HepG2 (cell line): Measurements from ENCODE around the gene SIGLEC1. TPM values are rescaled to one million over a fixed set of nuclear protein-coding genes. Genes with fewer than 3 reads are reported as not detected.
A peak's percentile ranks its signal among the peaks of the same experiment; 100 is the strongest.

Experiments
- AHR ChIP-seq: IDR thresholded peaks from 2 replicates; pipeline ENCODE4 v1.6.1; 2018; ENCODE audit warnings: missing genetic modification reagents, missing compliant biosample characterization
- DZIP1 ChIP-seq: sonication (generic); formaldehyde crosslinking; IDR thresholded peaks from 2 replicates; pipeline ENCODE4 v1.5.0; 2020; ENCODE audit warnings: mild to moderate bottlenecking, missing genetic modification reagents
- EZH2 ChIP-seq: conservative IDR thresholded peaks from 2 replicates; pipeline ENCODE4 v1.6.1; 2012; ENCODE audit warnings: mild to moderate bottlenecking, low read depth, low read length, moderate library complexity
- FOXO1 ChIP-seq: sonication (generic); formaldehyde crosslinking; IDR thresholded peaks from 2 replicates; pipeline ENCODE4 v1.4.0; 2020; ENCODE audit warnings: missing genetic modification reagents
- HCFC1 ChIP-seq: fragments of 150-350 bp; IDR thresholded peaks from 2 replicates; pipeline ENCODE4 v1.6.1; 2014; ENCODE audit warnings: low read depth, low read length
- KLF13 ChIP-seq: sonication (generic); formaldehyde crosslinking; IDR thresholded peaks from 2 replicates; pipeline ENCODE4 v1.4.0; 2020; ENCODE audit warnings: mild to moderate bottlenecking, missing genetic modification reagents
- KLF9 ChIP-seq: IDR thresholded peaks from 2 replicates; pipeline ENCODE4 v1.6.1; 2016; ENCODE audit warnings: low read depth
- MAFG ChIP-seq: sonication (generic); formaldehyde crosslinking; IDR thresholded peaks from 2 replicates; pipeline ENCODE4 v1.5.1; 2020; ENCODE audit warnings: mild to moderate bottlenecking, missing genetic modification reagents
- NCOA1 ChIP-seq: sonication (generic); formaldehyde crosslinking; IDR thresholded peaks from 2 replicates; pipeline ENCODE4 v1.9.0; 2021; ENCODE audit warnings: missing genetic modification reagents
- NFATC3 ChIP-seq: sonication (generic); formaldehyde crosslinking; IDR thresholded peaks from 2 replicates; pipeline ENCODE4 v1.5.1; 2020; ENCODE audit warnings: mild to moderate bottlenecking, missing genetic modification reagents
- NR1H2 ChIP-seq: sonication (generic); formaldehyde crosslinking; IDR thresholded peaks from 2 replicates; pipeline ENCODE4 v1.8.1; 2022; ENCODE audit warnings: low read depth, missing genetic modification reagents, borderline replicate concordance
- PCBP2 ChIP-seq: fragments of 200-400 bp; formaldehyde crosslinking; optimal IDR thresholded peaks from 2 replicates; pipeline ENCODE3; 2018; ENCODE audit warnings: low read length, low read depth; ENCODE audit not compliant: poor library complexity, severe bottlenecking
- RARA ChIP-seq: IDR thresholded peaks from 2 replicates; pipeline ENCODE4 v1.6.1; 2016; ENCODE audit warnings: missing genetic modification reagents, missing compliant biosample characterization
- SP2 ChIP-seq: sonication (generic); formaldehyde crosslinking; IDR thresholded peaks from 2 replicates; pipeline ENCODE4 v1.5.1; 2020; ENCODE audit warnings: mild to moderate bottlenecking, missing genetic modification reagents
- TGIF2 ChIP-seq: IDR thresholded peaks from 2 replicates; pipeline ENCODE4 v1.6.1; 2016; ENCODE audit warnings: control low read depth, missing compliant biosample characterization
- THAP7 ChIP-seq: sonication (generic); formaldehyde crosslinking; IDR thresholded peaks from 2 replicates; pipeline ENCODE4 v1.8.1; 2023; ENCODE audit warnings: mild to moderate bottlenecking, missing genetic modification reagents
- THYN1 ChIP-seq: sonication (generic); formaldehyde crosslinking; IDR thresholded peaks from 2 replicates; pipeline ENCODE4 v1.8.1; 2023; ENCODE audit warnings: low read depth, mild to moderate bottlenecking, moderate library complexity, missing genetic modification reagents, borderline replicate concordance
- ZIK1 ChIP-seq: sonication (generic); formaldehyde crosslinking; IDR thresholded peaks from 2 replicates; pipeline ENCODE4 v1.5.0; 2020; ENCODE audit warnings: mild to moderate bottlenecking, low read depth, missing genetic modification reagents, borderline replicate concordance
- ZNF335 ChIP-seq: sonication (generic); formaldehyde crosslinking; IDR thresholded peaks from 2 replicates; pipeline ENCODE4 v1.4.0; 2020; ENCODE audit warnings: missing genetic modification reagents
- ZNF432 ChIP-seq: sonication (generic); formaldehyde crosslinking; IDR thresholded peaks from 2 replicates; pipeline ENCODE4 v1.5.0; 2020; ENCODE audit warnings: missing genetic modification reagents, mild to moderate bottlenecking, borderline replicate concordance
- ZNF562 ChIP-seq: sonication (generic); formaldehyde crosslinking; IDR thresholded peaks from 2 replicates; pipeline ENCODE4 v1.8.0; 2022; ENCODE audit warnings: missing genetic modification reagents, borderline replicate concordance
- ZNF672 ChIP-seq: sonication (generic); formaldehyde crosslinking; IDR thresholded peaks from 2 replicates; pipeline ENCODE4 v1.8.1; 2022; ENCODE audit warnings: missing genetic modification reagents
- ZSCAN9 ChIP-seq: IDR thresholded peaks from 2 replicates; pipeline ENCODE4 v1.6.1; 2016; ENCODE audit warnings: borderline replicate concordance
- polyA plus RNA-seq, 8 experiments: library from polyadenylated mRNA; depleted of rRNA in 3 of 8; stranded (reverse) in 7 of 8; unstranded in 1 of 8; fragments of >200 nt; fragmentation: Illumina TruSeq in 4 of 8; extraction: Trizol in 4 of 8; gene quantifications; 2 replicates each; pipeline versions ENCODE4 v1.2.1 to v1.2.3, GENCODE V29; 2011 to 2016; ENCODE audit warnings: low read depth in 4 of 8, missing spikeins in 1 of 8, mixed read lengths in 1 of 8; ENCODE audit not compliant: insufficient read depth in 1 of 8
- total RNA-seq, 5 experiments: library from RNA; depleted of rRNA; stranded (reverse); fragments of >200 nt; fragmentation: Illumina TruSeq; extraction: Trizol; gene quantifications; 2 replicates each; pipeline ENCODE4 v1.2.3, GENCODE V29; 2016; ENCODE audit warnings: low read depth in 1 of 5
- TF ChIP-seq, protein P1 (sequence below): IDR thresholded peaks from 2 replicates; pipeline ENCODE4 v1.4.0; 2020; ENCODE audit warnings: mild to moderate bottlenecking, missing genetic modification reagents

Gene SIGLEC1
- total and polyA plus RNA-seq, 2 of the 13 experiments (the other 11 are each of a cell fraction or from before 2014, with no cell fraction given): 0.01 TPM; not detected in 1

DNA sequence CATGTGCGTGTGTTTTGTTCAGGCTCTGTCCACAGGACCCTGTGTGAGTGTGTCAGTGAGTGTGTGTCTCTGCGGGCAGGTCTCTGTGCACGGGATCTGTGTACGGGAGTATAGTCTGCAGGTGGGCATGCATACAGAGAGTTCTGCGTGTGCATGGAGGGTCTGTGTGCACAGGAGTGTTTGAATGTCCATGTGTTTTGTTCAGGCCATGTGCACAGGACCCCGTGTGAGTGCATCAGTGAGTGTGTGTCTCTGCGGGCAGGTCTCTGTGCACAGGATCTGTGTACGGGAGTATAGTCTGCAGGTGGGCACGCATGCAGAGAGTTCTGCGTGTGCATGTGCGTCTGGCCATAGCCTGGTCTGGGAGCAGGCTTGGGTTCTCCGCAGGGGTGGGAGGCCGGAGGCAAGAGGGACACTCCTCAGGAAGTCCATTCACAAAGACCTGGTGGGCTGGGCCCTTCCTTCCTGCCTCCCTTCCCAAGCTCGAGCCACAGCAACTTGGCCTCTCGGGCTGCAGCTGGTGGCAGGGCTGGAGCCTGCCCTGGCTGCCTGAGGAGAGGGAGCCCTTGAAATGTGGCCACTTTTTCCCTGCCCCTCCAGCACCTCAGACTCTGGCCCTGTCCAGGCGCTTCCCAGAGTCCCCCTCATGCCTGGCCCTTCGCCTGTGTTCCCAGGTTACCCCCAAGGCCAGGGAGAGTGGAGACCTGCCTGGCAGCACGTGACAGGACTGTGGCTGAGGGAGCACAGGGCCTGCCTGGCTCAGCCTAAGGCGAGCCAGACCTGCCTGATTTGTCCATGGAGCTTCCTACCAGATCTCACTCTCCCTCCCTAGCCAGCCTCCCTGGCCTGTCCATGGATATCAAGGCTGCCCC, 26.9 kb upstream of the SIGLEC1 start (continued):
- TF ChIP-seq DZIP1 (CRISPR knock-in tag): no peak
- no peak for TF ChIP-seq ZNF562
- no peak for TF ChIP-seq NFATC3 (CRISPR knock-in tag)
- no peak for TF ChIP-seq KLF13 (CRISPR knock-in tag)
- 0 out of 2 replicates have a peak, but pooled peaks have one; percentile 35 for TF ChIP-seq MAFG (CRISPR knock-in tag)
- TF ChIP-seq TGIF2 (CRISPR knock-in tag): no peak
- TF ChIP-seq, protein P1, sequence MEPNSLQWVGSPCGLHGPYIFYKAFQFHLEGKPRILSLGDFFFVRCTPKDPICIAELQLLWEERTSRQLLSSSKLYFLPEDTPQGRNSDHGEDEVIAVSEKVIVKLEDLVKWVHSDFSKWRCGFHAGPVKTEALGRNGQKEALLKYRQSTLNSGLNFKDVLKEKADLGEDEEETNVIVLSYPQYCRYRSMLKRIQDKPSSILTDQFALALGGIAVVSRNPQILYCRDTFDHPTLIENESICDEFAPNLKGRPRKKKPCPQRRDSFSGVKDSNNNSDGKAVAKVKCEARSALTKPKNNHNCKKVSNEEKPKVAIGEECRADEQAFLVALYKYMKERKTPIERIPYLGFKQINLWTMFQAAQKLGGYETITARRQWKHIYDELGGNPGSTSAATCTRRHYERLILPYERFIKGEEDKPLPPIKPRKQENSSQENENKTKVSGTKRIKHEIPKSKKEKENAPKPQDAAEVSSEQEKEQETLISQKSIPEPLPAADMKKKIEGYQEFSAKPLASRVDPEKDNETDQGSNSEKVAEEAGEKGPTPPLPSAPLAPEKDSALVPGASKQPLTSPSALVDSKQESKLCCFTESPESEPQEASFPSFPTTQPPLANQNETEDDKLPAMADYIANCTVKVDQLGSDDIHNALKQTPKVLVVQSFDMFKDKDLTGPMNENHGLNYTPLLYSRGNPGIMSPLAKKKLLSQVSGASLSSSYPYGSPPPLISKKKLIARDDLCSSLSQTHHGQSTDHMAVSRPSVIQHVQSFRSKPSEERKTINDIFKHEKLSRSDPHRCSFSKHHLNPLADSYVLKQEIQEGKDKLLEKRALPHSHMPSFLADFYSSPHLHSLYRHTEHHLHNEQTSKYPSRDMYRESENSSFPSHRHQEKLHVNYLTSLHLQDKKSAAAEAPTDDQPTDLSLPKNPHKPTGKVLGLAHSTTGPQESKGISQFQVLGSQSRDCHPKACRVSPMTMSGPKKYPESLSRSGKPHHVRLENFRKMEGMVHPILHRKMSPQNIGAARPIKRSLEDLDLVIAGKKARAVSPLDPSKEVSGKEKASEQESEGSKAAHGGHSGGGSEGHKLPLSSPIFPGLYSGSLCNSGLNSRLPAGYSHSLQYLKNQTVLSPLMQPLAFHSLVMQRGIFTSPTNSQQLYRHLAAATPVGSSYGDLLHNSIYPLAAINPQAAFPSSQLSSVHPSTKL: peak; percentile 26; the same call in 1 of the 2 replicates
- no peak for TF ChIP-seq FOXO1 (CRISPR knock-in tag)
- TF ChIP-seq SP2 (CRISPR knock-in tag): no peak
- no peak for TF ChIP-seq ZNF335 (CRISPR knock-in tag)
- no peak for TF ChIP-seq EZH2
- TF ChIP-seq ZIK1 (CRISPR knock-in tag): peak; percentile 62; the same call in 1 of the 2 replicates
- peak; percentile 44; the same call in 1 of the 2 replicates for TF ChIP-seq RARA (CRISPR knock-in tag)
- 0 out of 2 replicates have a peak, but pooled peaks have one; percentile 37 for TF ChIP-seq ZSCAN9 (CRISPR knock-in tag)
- TF ChIP-seq THAP7 (CRISPR knock-in tag): no peak
- no peak for TF ChIP-seq HCFC1
- no peak; the same call in 1 of the 2 replicates for TF ChIP-seq AHR (CRISPR knock-in tag)
- no peak for TF ChIP-seq PCBP2
- no peak for TF ChIP-seq ZNF432
- no peak for TF ChIP-seq NR1H2 (CRISPR knock-in tag)
- TF ChIP-seq THYN1 (CRISPR knock-in tag): no peak
- no peak for TF ChIP-seq ZNF672 (CRISPR knock-in tag)
- no peak for TF ChIP-seq KLF9 (CRISPR knock-in tag)
- peak; percentile 65; the same call in 1 of the 2 replicates for TF ChIP-seq NCOA1 (CRISPR knock-in tag)
